ENCODE measurements around the gene SOX14.
A peak's percentile ranks its signal among the peaks of the same experiment; 100 is the strongest.

SOX14 gene

DNA sequence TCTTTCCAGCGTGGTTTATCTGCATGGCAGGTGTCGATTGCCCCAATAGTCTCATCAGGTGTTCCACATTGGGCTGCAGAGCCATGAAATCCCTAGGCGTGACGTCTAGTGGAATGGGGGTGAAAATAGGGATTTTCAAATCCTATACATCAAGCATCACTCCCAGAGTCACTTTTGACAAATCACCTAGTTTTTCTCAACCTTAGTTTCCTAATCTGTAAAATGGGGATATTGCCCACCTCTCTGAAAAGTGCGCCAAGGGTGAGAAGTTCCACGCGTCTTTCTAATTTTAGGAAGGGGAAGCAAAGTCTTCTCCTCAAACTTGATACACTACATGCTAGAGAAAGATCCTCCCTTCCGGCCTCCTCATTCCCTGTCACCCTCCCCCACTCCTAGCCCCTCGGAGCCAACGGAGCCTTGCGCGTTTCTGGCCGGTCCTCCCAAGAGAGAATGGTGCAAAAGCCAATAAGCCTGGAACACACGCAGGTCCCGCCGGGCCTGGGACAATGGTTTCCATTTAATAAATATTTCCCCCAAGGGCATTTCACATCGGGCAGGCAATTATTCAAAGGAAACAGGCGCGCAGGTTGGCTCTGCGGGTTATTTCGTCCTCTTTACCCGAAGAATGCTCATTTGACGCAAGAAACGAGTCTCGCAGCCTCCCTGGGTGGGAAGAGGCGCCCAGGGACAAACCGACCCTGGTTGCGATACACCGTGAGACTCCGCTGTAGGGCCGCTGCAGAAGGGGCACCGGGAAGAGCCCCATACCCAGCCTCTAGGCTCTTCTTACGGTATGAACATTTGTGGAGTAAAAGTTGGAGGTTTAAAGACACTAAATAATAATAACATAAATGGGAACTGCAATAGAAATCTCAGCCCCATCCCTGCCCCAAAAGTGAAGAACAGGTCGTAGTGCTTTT, 1.2 kb upstream of the SOX14 start:
- Histone ChIP-seq H3K9me3 (ENCODE audit: insufficient read depth, low read depth, low read length) (no peaks in the 10 kb centered on the region), H3K27ac (ENCODE audit: low read depth, low read length) (no peak overlapping the region), H3K36me3 (ENCODE audit: insufficient read depth, low read length) (no peaks in the 10 kb centered on the region), H3K4me3 (ENCODE audit: low read length) (peak overlapping the region; percentile 47), H3K4me1 (ENCODE audit: insufficient read depth, low read length) (peaks cover 51% of the 10 kb centered on the region), H3K27me3 (ENCODE audit: insufficient read depth, low read length) (peaks cover 99% of the 10 kb centered on the region), H3K9ac (ENCODE audit: low read depth, low read length) (no peak overlapping the region)
- WGBS = 4% methylated on average over 31 of the region's 34 CpGs

DNA sequence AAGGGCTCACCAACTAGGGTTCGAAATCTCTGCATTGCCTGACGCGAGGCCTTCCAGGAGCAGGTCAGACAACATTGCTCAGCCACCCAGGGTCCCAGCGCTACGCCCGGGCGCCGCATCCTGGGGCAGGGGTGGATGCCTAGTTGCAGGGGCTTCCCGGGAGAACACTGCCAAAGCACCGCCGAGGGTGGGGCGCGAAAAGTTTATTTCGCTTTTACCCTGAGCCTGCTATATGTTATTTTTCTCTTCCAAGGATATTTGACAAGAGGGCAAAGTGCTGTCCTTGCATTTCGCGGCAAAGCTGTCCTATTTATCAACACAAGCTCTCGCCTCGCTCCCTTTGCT, 549 bp upstream of the SOX14 start:
- WGBS = under 1% methylated on average over 18 of the region's 18 CpGs

DNA sequence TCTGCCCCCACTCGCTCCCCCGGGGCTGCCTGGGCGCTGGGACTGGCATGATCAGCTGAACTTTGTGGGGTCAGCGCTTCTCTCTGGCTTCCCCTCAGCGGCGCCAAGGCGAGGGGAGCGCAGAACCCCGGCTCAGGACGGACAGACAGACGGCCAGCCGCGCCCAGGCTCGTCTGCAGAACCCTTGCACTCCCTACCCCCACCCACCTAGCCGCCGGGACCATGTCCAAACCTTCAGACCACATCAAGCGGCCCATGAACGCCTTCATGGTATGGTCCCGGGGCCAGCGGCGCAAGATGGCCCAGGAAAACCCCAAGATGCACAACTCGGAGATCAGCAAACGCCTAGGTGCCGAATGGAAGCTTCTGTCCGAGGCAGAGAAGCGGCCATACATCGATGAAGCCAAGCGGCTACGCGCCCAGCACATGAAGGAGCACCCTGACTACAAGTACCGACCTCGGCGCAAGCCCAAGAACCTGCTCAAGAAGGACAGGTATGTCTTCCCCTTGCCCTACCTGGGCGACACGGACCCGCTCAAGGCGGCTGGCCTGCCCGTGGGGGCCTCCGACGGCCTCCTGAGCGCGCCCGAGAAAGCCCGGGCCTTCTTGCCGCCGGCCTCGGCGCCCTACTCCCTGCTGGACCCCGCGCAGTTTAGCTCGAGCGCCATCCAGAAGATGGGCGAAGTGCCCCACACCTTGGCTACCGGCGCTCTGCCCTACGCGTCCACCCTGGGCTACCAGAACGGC, 621 bp downstream of the SOX14 start:
- Histone ChIP-seq H3K9me3 (ENCODE audit: insufficient read depth, low read depth, low read length) (no peaks in the 10 kb centered on the region), H3K4me1 (ENCODE audit: insufficient read depth, low read length) (peaks cover 64% of the 10 kb centered on the region), H3K27ac (ENCODE audit: low read depth, low read length) (no peak overlapping the region), H3K36me3 (ENCODE audit: insufficient read depth, low read length) (no peaks in the 10 kb centered on the region), H3K9ac (ENCODE audit: low read depth, low read length) (no peak overlapping the region), H3K4me3 (ENCODE audit: low read length) (peak overlapping the region; percentile 47), H3K27me3 (ENCODE audit: insufficient read depth, low read length) (peaks cover 100% of the 10 kb centered on the region)
- 1% methylated on average over 58 of the region's 58 CpGs for WGBS

More for the DNA sequence above, 549 bp upstream of the SOX14 start:
- peak overlapping the region; percentile 47 for H3K4me3 ChIP-seq (ENCODE audit: low read length)
- no peaks in the 10 kb centered on the region for H3K9me3 ChIP-seq (ENCODE audit: insufficient read depth, low read depth, low read length)
- peaks cover 99% of the 10 kb centered on the region for H3K27me3 ChIP-seq (ENCODE audit: insufficient read depth, low read length)
- peaks cover 55% of the 10 kb centered on the region for H3K4me1 ChIP-seq (ENCODE audit: insufficient read depth, low read length)
- H3K27ac ChIP-seq (ENCODE audit: low read depth, low read length) = no peak overlapping the region
- H3K36me3 ChIP-seq (ENCODE audit: insufficient read depth, low read length) = no peaks in the 10 kb centered on the region
- H3K9ac ChIP-seq (ENCODE audit: low read depth, low read length) = no peak overlapping the region

DNA sequence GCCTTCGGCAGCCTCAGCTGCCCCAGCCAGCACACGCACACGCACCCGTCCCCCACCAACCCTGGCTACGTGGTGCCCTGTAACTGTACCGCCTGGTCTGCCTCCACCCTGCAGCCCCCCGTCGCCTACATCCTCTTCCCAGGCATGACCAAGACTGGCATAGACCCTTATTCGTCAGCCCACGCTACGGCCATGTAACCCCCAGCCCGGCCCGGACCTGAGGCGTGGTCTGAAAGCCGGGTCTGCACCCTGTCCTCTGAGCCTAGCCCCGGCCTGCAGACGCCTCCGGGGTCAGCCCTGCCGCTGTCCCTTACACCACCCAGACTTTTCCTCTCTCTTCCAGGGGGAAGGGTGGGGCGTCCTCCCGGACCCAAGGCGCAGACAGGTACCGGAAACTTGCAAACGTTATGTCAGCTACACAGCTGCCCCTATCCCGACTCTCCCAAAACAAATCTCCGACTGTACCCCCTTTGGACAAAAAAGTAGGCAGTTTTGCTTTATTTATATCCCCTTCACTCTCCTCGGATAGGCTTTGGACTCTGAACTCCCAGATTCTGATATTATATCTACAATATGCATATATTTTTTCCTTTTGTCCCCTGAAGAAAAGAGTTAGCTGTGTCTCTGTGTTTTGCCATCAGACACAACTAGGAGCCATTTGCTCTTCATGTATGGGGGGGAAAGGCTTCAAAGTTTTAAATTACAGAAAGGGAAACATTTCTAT, 1.4 kb downstream of the SOX14 start:
- Histone ChIP-seq H3K4me3 (ENCODE audit: low read length) (peak overlapping the region; percentile 47), H3K9ac (ENCODE audit: low read depth, low read length) (no peak overlapping the region), H3K36me3 (ENCODE audit: insufficient read depth, low read length) (no peaks in the 10 kb centered on the region), H3K9me3 (ENCODE audit: insufficient read depth, low read depth, low read length) (no peaks in the 10 kb centered on the region), H3K4me1 (ENCODE audit: insufficient read depth, low read length) (peaks cover 66% of the 10 kb centered on the region), H3K27ac (ENCODE audit: low read depth, low read length) (no peak overlapping the region), H3K27me3 (ENCODE audit: insufficient read depth, low read length) (peaks cover 100% of the 10 kb centered on the region)
- 1% methylated on average over 27 of the region's 27 CpGs for WGBS

DNA sequence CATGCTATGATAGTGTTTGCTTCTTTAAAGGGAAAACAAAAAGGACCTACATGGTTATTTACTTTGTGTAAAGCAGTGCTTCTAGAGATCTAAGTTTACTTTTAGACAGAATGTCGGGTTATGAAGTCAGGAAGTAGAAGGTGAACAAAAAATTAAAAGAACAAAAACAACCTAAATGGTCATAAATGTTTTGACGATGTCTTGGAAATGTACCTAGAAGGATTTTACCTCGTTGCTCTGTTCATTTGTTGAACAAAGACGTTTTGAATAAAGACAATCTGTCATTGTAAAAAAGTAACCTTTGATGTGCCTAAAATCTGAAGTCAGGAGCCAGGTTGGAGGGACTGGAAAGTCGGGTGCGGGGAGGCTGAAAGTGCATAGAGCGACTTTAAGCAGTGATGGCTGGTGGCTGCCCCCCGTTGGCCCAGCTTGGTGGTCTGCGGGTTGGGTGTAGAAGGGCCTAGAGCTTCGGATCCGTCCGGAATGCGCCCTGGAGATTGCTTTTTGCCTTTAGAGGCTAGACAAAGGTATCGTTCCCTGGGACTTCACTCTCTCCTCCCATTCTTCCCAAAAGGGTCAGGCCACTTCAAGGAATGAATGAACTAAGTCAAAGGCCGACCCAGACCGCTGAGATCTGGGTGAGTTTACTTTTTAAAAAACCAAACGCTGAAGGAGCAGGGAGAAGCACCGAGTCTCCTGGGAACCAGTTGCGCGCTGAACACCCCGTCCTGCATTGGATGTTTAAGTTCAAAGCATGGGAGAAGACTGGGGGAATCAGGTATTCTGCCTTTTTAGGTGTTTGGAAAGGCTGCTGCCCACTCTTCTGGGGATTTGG, 2.1 kb downstream of the SOX14 start:
- H3K36me3 ChIP-seq (ENCODE audit: insufficient read depth, low read length) = no peaks in the 10 kb centered on the region
- H3K9me3 ChIP-seq (ENCODE audit: insufficient read depth, low read depth, low read length) = no peaks in the 10 kb centered on the region
- WGBS = under 1% methylated on average over 21 of the region's 21 CpGs
- peaks cover 64% of the 10 kb centered on the region for H3K4me1 ChIP-seq (ENCODE audit: insufficient read depth, low read length)
- H3K4me3 ChIP-seq (ENCODE audit: low read length) = peak overlapping the region; percentile 47
- no peak overlapping the region for H3K9ac ChIP-seq (ENCODE audit: low read depth, low read length)
- no peak overlapping the region for H3K27ac ChIP-seq (ENCODE audit: low read depth, low read length)
- peaks cover 100% of the 10 kb centered on the region for H3K27me3 ChIP-seq (ENCODE audit: insufficient read depth, low read length)

DNA sequence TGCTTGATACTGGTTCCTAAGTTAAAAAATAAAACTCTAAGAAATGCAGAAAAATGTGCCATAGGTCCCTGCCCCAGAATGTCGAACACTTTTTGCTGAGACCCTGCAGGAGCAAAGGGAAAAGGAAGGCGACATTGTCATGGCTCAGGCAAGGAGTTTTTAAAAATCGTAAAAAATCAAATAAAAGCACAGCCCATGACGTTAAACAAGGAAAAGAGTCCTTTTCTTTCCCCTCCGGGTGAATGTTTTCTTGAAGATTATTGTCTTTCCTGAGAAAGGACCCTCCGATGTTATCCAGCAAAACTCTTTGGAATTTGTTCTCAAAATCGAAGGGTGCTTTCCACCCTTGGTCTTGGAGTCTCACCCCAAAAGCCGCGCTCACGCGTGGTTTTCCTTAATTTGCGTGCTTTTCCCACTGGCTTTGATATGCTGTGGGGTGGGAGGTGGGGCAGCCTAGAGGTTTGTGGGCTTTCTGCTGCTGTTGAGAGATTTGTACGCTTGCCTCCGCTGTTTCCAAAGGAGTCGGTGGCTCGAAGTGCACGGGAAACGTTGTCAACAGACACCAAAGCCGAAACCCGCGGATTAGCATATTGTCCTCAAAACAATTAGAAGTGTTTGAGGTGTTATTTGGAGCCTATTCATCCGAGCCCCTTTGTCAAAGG, 2.9 kb downstream of the SOX14 start:
- H3K4me3 ChIP-seq (ENCODE audit: low read length) = peak overlapping the region; percentile 47
- H3K27me3 ChIP-seq (ENCODE audit: insufficient read depth, low read length) = peaks cover 100% of the 10 kb centered on the region
- H3K36me3 ChIP-seq (ENCODE audit: insufficient read depth, low read length) = no peaks in the 10 kb centered on the region
- 0 out of 2 replicates have a peak overlapping the region, but pooled peaks have one; percentile 45 for H3K9ac ChIP-seq (ENCODE audit: low read depth, low read length)
- WGBS = under 1% methylated on average over 22 of the region's 22 CpGs
- H3K27ac ChIP-seq (ENCODE audit: low read depth, low read length) = peak overlapping the region; percentile 48; the same call in 1 of the 2 replicates
- H3K4me1 ChIP-seq (ENCODE audit: insufficient read depth, low read length) = peaks cover 68% of the 10 kb centered on the region
- no peaks in the 10 kb centered on the region for H3K9me3 ChIP-seq (ENCODE audit: insufficient read depth, low read depth, low read length)

DNA sequence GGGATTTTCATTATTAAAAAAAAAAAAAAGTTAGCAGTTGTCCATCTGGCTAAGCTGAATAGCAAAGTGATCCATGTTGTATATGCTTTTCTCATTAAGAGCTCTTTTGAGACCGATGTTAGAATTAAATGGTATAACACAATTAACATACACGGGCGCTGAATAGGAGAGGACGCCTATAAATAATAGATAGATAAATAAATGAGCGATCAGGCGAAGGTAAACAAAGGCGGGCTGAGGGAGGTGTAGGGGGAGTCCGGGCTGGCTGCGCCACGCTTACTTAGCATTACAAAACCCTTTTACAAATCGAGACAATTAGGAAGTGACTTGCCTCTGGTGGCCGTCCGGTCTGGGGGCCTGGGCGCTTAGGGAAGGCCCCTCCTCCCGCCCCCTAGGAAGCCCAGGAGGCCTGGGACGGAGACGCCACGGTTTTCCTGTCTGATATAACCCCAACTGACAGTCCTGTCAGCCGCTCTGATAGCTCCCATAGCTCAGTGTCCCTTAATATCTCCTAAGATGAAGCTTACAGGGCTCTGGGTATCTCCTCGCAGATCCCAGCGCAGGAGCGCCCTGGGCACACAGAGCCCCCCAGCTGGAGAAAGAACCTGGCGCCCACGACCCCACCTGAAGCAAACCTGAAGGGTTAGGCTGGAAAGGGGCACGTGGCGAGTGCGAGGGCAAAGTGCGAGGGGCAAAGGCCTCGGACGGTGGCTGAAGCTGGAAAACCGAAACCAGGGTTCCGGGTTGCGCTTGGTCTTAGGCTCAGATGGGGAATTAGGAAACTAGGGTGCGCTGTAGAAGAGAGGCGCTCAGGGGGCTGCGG, 3.6 kb downstream of the SOX14 start:
- no peaks in the 10 kb centered on the region for H3K9me3 ChIP-seq (ENCODE audit: insufficient read depth, low read depth, low read length)
- H3K4me3 ChIP-seq (ENCODE audit: low read length) = peak overlapping the region; percentile 47
- peaks cover 100% of the 10 kb centered on the region for H3K27me3 ChIP-seq (ENCODE audit: insufficient read depth, low read length)
- WGBS = 1% methylated on average over 30 of the region's 36 CpGs
- H3K4me1 ChIP-seq (ENCODE audit: insufficient read depth, low read length) = peaks cover 74% of the 10 kb centered on the region
- H3K27ac ChIP-seq (ENCODE audit: low read depth, low read length) = peak overlapping the region; percentile 48; the same call in 1 of the 2 replicates
- no peaks in the 10 kb centered on the region for H3K36me3 ChIP-seq (ENCODE audit: insufficient read depth, low read length)
- H3K9ac ChIP-seq (ENCODE audit: low read depth, low read length) = no peak overlapping the region

DNA sequence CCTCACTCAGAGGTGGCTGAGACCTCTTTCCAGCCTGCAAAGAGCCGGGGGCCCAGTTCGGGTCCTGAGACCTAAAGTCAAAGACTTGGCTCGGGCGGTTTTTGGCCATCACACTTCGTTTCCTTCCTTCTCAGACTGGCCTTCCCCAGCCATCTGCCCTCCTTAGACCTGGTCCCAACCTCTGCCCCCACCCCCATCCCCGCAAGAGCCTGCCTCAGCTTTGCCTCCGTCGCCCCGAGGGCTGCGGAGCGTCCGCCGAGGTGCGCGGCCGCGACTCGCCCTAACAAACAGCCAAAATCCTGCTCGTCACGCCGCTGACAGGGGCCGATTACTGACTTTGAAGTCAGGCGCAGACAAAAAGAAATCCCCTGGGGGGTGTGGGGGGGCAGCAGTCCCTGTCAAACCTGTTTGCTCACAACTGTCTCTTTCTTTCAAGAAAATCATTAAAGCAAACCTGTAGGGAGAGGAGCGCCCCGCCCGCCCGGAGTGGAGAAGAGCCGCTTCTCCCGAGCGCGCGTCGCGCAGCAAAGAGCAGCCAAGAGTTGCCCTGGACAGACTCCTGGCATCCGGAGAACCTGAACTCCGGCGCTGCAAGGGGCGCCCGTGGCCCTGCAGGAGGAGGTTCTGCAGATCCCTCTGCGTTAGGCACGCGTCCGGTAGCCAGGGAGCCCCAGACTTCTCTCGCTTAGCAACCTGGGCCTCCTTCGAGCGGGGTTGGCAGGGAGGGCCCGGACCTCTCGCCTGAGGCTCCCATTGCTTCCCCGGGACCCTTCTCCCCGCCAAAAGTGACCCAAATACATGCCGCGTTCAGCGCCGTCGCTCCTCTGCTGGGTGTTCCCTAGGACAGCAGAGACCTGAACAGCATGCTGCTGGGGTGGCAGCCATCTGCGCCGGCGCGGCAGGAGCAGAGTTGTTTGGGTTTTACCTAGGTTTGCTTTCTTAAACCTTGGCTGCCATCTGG, 4.5 kb downstream of the SOX14 start:
- no peak overlapping the region for H3K9ac ChIP-seq (ENCODE audit: low read depth, low read length)
- H3K27ac ChIP-seq (ENCODE audit: low read depth, low read length) = no peak overlapping the region
- 1% methylated on average over 57 of the region's 59 CpGs for WGBS
- peak overlapping the region; percentile 47 for H3K4me3 ChIP-seq (ENCODE audit: low read length)
- H3K36me3 ChIP-seq (ENCODE audit: insufficient read depth, low read length) = no peaks in the 10 kb centered on the region
- H3K4me1 ChIP-seq (ENCODE audit: insufficient read depth, low read length) = peaks cover 71% of the 10 kb centered on the region
- H3K27me3 ChIP-seq (ENCODE audit: insufficient read depth, low read length) = peaks cover 100% of the 10 kb centered on the region
- H3K9me3 ChIP-seq (ENCODE audit: insufficient read depth, low read depth, low read length) = no peaks in the 10 kb centered on the region
